Activated T-helper 1 cell treated with Interleukin-2 at 50 U/mL for 16 hours (primary cell): ENCODE data around the gene GPR132.
A peak's percentile ranks its signal among the peaks of the same experiment; 100 is the strongest.

Experiments
- DNase-seq: peaks from one replicate; pipeline ENCODE4 v3.0.0-alpha.2; 2020; ENCODE audit warnings: low read depth

GPR132 gene

GRCh38 chr14:105061428-105062047, 3.7 kb downstream of the GPR132 start:
- no peak for DNase-seq

- DNase-seq = no peak
These were observed 4.3 kb downstream of the GPR132 start for GRCh38 chr14:105060751-105061427.

DNA sequence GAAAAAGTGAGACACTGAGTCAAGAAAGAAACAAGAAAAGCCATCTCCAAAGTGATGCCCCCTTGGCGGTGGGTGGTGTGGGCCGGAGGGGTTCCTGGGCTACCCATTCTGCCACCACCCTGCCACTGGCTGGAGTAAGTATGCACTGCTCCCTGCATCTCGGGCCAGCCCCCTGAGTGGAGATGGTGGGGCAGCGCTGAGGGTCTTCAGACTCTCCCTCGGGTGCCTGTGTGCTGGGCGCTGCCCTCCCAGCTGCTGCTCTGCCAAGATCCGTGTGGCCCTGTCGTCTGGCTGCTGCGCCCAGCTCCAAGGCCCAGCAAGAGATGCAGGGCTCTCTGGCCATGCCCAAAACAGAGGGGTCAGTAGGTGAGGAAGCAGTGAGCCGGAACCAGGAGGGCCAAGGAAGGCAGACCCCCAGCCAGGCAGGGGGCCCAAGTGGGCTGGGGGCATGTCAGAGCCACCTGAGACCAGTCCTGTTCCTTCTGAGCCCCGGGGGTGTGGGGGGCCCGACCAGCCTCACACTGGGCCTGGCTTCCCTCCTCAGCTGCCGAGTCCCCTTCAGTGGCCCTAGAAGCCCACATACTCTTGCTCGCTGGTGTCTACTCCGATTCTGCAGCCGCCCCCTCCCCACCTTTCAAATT, 5.2 kb downstream of the GPR132 start:
- DNase-seq = no peak

- no peak for DNase-seq
These were observed 6.0 kb downstream of the GPR132 start for GRCh38 chr14:105059035-105059924.

DNA sequence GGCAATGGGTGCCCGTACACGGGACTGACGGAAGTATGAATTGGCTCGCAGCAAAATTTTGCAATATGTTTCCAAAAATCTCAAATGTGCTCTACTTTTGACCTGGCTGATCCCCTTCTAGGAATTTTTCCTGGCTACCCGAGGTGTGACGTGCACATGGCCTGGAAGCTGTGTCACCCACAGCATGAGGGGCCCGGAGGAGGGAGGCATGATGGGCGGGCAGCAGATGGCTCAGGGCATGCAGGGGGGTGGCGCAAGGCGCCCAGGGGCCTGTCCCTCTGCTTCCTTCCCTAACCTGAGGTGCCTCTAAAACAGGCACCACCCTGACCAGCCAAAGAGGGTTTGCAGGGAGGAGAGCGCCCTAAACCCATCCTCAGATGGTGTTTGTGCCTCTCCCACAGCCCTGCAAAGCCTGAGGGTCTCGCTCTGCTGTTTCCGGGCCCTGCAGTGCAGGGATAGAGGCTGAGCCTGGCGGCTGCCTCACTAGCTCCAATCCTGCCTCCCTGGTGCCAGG, 6.7 kb downstream of the GPR132 start:
- no peak for DNase-seq

GRCh38 chr14:105056303-105056831, 8.9 kb downstream of the GPR132 start:
- DNase-seq = no peak

DNA sequence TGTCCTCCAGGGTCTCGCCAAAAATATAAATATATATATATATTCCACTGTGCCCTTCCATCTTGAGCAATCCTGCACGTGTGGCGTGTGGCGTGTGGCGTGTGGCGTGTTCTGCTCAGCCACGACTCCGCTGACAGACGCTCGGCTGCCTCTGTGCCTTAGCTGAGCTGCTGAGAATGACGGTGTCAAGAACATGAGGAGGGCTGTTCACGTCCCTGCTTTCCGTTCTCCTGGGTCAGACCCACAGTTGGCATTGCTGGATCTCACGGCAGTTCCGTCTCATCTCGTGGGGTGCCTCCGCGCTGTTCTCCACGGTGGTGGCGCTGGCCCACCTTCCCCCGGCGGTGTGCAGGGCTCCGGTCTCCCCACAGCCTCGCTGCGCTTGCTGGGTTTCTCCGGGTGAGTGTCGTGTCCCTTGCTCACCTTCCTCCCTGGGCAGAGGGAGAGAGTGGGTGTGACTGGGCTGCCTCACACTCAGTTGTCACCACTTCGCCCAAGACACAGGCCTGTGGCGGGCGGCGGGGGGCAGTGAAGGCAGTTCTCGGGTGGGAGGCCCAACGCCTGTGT, 9.4 kb downstream of the GPR132 start:
- DNase-seq = no peak

DNA sequence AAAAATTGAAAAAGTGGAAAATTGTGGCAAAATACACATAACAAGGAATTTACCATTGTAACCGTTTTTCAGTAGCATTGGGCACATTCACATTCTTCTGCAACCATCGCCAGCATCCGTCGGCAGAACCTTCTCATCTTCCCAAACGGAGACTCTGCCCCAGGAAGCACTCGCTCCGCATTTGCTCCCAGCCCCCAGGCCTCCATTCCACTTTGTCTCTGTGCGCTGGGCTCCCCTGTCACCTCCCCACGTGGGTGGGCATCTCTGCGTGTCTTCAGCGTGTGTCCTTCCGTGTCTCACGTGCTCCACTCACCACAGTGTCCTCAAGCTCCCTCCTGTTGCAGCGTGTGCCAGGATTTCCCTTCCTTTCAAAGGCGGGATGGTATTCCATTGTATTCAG, 9.9 kb downstream of the GPR132 start:
- DNase-seq = no peak

DNA sequence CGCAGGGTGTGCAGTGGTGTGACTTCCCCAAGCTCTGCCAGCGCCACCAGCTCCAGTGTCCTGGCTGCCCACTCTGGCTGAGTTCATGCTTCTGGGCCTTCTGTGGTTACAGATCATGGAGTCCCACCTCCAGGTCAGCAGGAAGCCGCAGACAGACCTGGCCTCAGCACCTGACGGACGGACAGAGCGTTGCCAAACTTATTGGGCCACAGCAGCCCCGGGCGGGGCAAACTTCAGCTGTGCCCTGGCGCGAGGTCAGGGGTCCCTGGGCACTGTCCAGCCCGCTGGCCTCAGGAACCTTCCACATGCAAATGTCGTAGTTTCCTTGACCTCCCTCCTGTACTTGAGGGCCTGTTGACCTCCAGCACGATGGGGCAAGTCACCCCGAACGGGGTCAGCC, 11.2 kb downstream of the GPR132 start:
- no peak for DNase-seq

DNA sequence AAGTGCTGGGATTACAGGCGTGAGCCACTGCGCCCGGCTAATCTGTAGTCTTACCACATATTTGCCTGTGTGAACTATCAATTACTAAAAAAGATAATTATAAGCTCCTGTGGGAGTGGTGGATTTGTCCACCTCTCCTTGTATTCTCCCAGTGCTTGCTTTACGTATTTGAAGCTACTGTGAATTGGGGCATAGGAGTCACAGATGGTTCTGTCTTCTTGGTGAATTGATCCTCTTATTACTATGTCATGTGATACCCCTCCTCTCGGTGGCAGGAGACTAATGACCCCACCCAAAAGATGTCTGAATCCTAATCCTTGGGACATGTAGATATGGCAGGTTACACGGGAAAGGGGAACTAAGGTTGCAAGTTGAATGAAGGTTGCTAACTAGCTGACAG, 11.8 kb downstream of the GPR132 start:
- DNase-seq = no peak

DNA sequence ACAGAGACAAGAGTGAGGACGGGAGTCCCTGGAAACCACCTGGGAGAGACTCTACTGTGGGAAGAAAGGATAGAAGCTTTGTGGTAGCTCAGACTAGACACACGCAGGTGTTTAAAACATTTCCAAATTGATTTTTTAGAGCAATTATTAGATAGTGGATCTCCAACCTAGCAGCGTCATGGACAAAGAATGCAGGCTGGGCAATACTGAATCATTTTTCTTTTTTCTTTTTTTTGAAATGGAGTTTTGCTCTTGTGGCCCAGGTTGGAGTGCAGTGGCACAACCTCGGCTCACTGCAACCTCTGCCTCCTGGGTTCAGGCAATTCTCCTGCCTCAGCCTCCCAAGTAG, 13.1 kb downstream of the GPR132 start:
- DNase-seq = no peak

- DNase-seq = no peak
These were observed 13.8 kb downstream of the GPR132 start for GRCh38 chr14:105051182-105052109.

GRCh38 chr14:105050551-105050897, 14.7 kb downstream of the GPR132 start:
- DNase-seq = no peak

GRCh38 chr14:105049753-105050550, 15.3 kb downstream of the GPR132 start:
- no peak for DNase-seq

DNA sequence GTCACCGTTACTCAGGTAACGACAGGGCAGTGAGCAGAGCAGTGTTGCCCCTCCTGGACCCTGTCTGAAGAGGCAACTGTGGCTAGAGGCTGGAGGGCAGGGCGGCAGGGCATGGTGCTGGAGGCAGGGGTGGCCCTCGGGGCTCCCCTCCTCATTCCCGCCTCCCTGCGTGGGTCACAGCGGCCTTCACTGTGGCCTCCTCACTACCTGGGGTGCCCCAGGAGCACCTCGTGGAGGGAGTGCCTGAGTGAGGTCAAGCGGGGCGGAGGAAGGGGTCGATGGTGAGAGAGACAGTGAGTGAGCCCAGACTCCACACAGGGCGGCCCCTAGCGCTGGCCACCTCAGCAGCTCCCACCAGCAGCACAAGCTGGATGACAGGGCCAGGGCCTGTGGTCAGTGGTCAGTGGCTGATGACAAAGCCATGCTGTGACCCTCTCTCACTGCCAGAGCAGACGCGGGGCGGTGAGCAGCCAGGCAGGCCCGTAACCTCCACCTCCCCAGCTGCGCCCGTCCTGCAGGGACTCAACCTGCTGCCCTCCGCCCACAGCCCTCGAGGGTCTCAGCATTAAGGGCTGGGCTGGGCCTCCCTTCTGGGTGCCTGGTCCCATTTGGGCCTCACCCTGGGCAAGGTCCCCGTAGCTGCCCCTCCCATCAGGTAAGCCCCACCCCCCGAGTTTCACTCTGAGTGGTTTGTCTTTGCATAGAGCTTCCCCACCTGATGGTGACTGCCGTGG, 17.8 kb downstream of the GPR132 start:
- DNase-seq = no peak

DNA sequence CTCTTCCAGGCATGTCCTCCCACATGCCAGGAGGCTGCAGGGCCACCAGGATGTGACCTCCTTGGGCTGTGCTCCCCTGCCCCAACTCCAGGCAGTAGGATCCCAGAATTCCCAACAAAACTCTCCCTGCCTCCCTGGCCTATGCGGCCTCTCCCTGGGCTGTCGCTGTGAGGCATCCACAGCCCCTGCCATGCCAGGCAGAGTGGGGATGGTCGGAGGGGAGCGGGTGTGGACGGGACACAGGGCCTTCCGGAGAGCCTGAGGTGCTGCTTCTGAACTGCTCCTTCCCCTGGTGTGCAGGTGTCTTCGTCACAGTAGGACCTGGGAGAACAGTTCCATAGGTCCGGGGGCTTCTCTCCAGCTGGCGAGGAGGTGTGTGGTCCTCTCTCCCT, 18.3 kb downstream of the GPR132 start:
- no peak for DNase-seq

DNA sequence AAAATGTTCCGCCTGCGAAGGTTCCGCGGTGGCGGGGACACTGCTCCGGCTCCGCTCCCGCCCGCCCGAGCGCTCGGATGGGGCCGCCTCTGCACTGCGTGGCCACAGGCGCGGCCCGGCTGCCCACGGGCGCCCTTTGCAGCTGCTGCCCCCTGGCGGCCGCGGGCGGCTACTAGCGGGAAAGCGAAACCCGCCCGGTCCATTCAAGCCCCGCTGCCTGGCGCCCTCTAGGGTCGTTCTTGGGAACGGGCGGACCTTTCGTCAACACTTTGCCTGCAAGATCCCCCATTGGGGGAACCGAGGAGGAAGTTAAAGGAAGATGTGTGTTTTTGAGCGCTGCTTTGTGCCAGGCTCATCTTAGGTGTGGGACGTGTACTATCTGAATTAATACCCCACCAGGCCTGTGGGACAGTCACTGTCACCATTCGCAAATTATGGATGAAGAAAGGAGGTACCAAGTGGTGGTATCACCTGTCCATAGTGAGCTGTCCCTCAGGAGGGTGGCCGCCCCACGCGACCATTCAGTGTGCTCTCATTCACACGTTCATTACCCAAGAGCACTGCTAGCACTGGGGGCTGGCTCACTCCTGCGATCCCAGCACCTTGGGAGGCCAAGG, 19.4 kb downstream of the GPR132 start:
- peak; percentile 88 for DNase-seq

DNA sequence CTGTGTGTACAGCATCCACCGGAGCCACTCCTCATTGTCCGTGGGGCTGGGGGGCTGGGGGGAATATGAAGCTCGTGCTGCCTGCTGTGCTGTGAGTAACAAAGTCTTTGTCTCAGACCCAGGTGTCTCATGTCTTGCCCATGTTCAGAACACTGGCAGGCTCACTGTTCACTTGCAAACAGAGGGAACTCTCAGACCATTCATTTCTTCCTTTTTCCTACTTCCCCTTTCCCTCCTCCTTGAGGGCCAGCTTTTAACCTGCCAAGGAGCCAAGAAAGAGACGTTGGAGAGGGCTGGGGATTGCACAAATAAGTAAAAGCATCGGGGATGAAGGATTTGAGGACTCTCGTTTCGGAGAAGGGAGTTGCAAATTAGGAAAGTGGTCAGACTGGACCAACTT, 21.6 kb downstream of the GPR132 start:
- no peak for DNase-seq

DNA sequence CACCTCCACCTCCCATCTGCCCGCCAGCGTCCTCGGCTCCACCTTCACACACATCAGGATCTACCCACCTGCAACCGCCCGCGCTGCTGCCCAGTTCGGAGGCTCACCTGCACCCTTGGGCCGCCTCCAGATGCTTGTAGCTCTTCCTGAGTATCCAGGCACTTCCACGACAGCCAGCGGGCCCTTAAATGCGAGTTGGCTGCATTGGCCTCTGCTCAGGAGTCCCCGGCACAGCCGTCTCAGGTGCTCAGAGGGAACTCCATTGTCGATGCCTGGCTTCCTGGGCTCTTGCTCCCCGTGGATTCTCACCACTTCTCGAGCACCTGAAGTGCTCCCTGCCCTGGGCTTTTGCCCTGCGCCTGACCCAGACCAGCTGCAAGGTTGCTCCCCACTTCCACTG, 22.4 kb downstream of the GPR132 start:
- no peak for DNase-seq
